Medulla oblongata (tissue), 1 donor: Measurements from ENCODE around the gene SINHCAF.
"Not testable (repeated sequence)": the region's sequence is repeated elsewhere in the genome, so short reads cannot be mapped to it uniquely, and the experiment has no call there.

Source experiments
- DNase-seq: peaks from one replicate; pipeline ENCODE4 v3.0.0-alpha.2; 2015; ENCODE audit errors: extremely low spot score

SINHCAF gene

DNA sequence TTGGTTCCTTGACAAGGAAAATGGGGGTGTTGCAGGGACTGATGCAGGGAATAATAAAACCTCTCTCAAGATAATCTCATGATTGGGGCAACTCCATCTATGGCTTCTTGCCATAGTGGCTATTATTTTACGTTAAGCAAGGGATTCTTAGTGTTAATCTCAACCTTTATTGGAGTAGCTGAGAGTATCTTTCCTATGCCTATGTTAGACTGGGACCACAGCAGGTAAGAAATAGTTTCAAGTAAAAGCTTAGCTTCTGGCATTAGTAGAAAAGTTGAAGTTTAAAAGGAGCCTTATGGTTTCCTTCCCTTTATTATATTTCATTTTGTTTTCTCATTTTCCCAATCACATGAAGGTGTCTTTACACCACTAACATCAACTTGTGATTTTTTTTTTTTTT is 16.7 kb downstream of the SINHCAF start:
- no peak for DNase-seq

- no peak for DNase-seq
Observed at GRCh38 chr12:31308116-31308515, 17.8 kb downstream of the SINHCAF start.

GRCh38 chr12:31306866-31307265 is 19.1 kb downstream of the SINHCAF start:
- DNase-seq, result no peak

DNA sequence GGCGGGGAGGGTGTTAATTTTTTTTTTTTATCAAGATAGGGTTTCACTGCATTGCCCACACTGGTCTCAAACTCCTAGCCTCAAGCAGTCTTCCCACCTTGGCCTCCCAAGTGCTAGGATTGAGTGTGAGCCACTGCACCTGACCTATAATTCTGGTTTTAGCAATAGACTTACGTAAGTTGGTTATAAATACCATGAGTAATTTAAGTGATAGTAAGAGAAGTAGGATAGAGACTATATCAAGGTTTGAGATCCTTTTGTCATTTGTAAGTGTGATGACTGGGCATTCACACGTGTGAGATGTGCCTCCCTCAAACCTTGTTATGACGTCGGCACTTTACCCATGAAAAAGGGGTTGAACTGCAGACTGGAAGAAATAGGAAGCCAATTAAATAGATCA is 22.5 kb downstream of the SINHCAF start:
- DNase-seq, result no peak

DNA sequence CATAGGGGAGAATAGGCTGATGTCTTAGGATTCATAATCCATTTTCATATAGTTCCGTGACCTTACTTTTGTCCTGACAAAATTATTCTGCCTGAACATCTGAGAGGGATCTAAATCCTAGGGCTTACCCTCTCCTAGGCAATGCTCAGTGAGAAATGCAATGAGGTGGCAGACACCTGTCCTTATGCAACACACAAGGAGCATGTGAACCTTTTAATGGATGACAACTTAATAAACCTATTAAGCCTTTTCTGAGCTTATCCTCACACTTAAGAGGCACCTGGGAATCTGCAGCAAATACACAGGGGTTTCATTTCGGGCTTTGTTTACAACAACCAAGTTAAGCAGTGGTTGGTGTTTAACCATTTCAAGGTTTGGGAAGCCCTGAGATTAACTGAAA is 24.6 kb downstream of the SINHCAF start:
- DNase-seq, result no peak

GRCh38 chr12:31300783-31301182 is 25.2 kb downstream of the SINHCAF start:
- no peak for DNase-seq

- peak; percentile 19 for DNase-seq
Observed at GRCh38 chr12:31300341-31300740, 25.6 kb downstream of the SINHCAF start.

GRCh38 chr12:31298922-31299321 is 27.0 kb downstream of the SINHCAF start:
- no peak for DNase-seq

GRCh38 chr12:31298515-31298910 is 27.4 kb downstream of the SINHCAF start:
- no peak for DNase-seq

- DNase-seq, result no peak
Observed at GRCh38 chr12:31297572-31298514, 28.1 kb downstream of the SINHCAF start.

- DNase-seq, result no peak
Observed at GRCh38 chr12:31289441-31289840, 36.5 kb downstream of the SINHCAF start.

- no peak for DNase-seq
Observed at GRCh38 chr12:31288381-31288780, 37.6 kb downstream of the SINHCAF start.

- no peak for DNase-seq
Observed at GRCh38 chr12:31280183-31280582, 45.8 kb downstream of the SINHCAF start.

DNA sequence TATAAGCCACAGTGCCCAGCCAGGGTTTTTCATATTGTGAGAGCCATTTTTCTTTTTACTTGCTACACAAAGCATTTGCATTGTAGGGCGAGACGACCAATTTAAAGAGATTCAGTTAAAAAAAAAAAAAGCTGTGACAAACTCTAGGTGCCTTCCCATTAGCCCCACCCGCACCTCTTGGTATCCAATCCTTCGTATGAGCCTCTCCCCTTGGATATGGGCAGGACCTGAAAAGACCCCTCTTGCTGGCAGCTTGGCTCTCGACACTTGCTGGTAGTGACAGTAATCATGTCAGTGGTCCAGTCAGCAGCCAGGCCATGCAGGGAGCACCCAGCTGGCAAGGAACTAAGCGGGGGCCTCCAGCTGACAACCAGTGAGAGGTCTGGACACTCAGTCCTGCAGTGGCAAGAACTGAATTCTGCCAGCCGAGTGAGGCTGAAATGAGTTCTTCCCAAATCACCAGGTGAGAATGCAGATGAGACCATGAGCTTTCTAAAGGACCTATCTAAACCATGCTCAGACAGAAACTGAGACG is 46.5 kb downstream of the SINHCAF start:
- DNase-seq, result no peak

GRCh38 chr12:31278832-31279231 is 47.1 kb downstream of the SINHCAF start:
- DNase-seq, result no peak

DNA sequence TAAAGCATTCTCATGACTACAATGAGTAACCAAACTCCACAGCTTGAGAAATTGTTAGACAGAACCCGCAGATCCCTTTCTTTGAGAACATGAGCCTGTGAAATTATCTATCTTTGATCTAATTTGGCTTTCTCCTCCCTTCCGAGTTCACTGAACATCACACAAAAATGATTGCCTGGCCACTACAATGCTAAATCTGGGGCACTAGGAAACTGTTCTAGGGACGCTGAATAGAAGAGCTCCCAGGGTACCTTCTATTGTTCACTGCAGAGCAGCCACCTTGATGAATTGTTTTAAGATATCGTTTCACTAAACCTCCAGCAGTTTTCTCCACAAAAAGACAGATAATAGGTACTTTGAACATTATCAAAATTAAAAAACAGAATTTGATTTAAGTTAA is 47.5 kb downstream of the SINHCAF start:
- DNase-seq, result no peak

- no peak for DNase-seq
Observed at GRCh38 chr12:31277081-31277480, 48.9 kb downstream of the SINHCAF start.

DNA sequence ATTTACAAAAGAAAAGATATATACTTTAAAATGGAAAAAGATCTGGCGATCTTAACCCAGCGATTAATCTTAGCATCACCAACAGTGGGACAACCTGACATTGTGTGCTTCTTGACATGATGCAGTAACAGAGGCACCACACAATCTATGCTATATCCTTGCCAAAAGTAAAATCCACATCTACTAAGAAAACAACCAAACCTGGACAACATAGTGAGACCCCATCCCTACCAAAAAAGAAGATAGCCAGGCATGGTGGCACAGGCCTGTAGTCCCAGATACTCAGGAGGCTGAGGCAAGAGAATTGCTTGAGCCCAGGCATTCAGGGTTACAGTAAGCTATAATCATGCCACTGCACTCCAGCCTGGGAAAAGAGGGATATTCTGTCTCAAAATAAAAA is 50.5 kb downstream of the SINHCAF start:
- DNase-seq, result no peak

GRCh38 chr12:31274520-31275300 is 51.2 kb downstream of the SINHCAF start:
- no peak for DNase-seq

GRCh38 chr12:31273794-31274193 is 52.2 kb downstream of the SINHCAF start:
- not testable (repeated sequence) for DNase-seq

GRCh38 chr12:31272607-31273225 is 53.2 kb downstream of the SINHCAF start:
- DNase-seq, result no peak

DNA sequence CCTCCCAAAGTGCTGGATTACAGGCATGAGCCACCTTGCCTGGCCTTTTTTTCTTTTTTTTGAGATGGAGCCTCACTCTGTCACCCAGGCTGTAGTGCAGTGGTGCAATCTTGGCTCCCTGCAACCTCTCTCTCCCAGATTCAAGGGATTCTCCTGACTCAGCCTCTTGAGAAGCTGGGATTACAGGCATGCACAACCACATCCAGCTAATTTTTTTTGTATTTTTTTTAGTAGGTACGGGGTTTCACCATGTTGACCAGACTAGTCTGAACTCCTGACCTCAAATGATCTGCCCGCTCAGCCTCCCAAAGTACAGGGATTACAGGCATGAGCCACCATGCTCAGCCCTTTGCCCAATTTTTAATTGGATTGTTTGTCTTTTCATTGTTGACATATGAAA is 58.0 kb downstream of the SINHCAF start:
- DNase-seq, result no peak
